CD1c-positive myeloid dendritic cell (primary cell): ENCODE measurements around the gene RHBDD3.
A peak's percentile ranks its signal among the peaks of the same experiment; 100 is the strongest.

Experiments used
- DNase-seq: peaks from one replicate; pipeline ENCODE4 v3.0.0-alpha.2; 2016; ENCODE audit errors: extremely low spot score

RHBDD3 gene

DNA sequence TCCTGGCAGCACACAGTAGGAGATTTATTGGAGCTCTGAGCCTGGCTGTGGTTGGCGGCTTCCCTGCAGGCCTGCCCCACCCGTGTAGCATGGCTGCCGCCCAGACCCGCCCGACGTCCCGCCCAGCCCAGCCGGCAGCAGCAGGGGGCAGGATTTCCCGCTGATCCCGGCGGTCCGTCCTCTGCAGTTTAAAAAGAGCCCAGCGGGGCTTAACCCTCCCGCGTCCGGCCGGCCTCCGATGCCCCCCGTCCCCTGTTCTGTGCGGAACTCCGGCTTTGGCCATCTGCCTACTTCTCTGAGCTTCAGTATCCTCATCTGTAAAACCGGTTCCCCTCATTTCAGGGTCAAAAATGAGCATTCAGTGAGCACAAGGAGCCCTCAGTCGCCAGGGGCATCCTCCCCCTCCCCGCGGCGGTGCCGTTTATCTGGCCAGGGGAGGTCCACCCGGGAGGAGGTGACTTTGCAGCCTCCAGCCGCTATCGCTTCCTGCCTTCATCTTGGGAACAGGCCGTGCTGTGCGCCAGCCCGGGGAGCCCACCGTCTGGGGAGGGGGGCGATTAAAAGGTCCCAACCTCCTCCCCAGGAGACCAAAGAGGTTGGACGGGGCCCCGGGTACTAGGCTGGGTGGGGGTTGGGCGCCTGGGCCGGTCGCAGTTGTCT, 38.5 kb upstream of the RHBDD3 start, which contains the start of gene GAS2L1:
GAS2L1 (plus strand) TSS at position 476 of the 660 bp plus-strand sequence. CDS start 1,456 bp downstream, outside the sequence.
- DNase-seq: peak; percentile 72

GRCh38 chr22:29305836-29306174, 38.0 kb upstream of the RHBDD3 start:
- no peak for DNase-seq

DNA sequence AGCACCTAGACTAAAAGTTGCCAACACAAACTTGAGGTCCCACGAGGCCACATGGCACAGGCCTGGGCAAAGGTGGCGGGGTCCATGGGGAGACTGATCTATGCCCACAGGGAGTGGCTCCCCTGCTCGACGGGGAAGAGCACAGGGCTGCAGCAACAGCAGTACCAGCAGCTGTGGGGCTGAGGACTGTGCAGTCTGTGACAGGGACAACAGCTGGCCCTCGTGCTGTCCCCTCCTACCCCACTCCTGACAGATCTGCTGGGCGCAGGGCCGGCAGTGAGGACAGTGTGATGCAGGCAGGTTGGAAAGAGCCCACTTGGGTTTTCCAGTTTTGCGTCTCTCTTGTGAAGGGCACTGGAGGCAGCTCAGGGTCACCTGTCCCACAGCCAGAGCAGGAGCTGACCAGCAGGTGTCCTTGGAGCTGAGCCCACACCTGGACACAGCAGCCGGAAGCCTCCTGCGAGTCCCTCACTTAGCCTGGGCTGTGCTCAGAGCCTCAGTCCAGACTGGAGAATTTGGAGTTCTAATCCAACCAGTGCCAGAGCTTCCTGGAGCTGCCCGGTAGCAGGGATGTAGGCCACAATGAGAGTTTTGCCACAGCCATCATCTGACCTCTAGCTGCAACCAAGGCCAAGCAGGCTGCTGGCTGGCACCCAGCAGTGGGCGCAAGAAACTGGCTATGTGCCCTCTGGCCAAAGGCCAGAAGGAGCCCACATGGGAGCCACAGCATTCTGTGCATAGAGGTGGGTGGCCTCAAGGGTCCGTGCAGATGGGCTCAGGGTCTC, 35.1 kb upstream of the RHBDD3 start:
- DNase-seq: no peak

GRCh38 chr22:29302402-29302680, 34.6 kb upstream of the RHBDD3 start:
- no peak for DNase-seq

- no peak for DNase-seq
Observed at GRCh38 chr22:29301716-29302401, 34.1 kb upstream of the RHBDD3 start.

- DNase-seq: no peak
Observed at GRCh38 chr22:29300807-29301601, 33.2 kb upstream of the RHBDD3 start.

- DNase-seq: no peak
Observed at GRCh38 chr22:29300467-29300806, 32.7 kb upstream of the RHBDD3 start.

- DNase-seq: no peak
Observed at GRCh38 chr22:29299136-29299900, 31.5 kb upstream of the RHBDD3 start.

- DNase-seq: no peak
Observed at GRCh38 chr22:29298641-29299040, 30.9 kb upstream of the RHBDD3 start.

- DNase-seq: no peak
Observed at GRCh38 chr22:29292379-29292778, 24.6 kb upstream of the RHBDD3 start.

GRCh38 chr22:29291215-29291614, 23.4 kb upstream of the RHBDD3 start:
- DNase-seq: no peak

DNA sequence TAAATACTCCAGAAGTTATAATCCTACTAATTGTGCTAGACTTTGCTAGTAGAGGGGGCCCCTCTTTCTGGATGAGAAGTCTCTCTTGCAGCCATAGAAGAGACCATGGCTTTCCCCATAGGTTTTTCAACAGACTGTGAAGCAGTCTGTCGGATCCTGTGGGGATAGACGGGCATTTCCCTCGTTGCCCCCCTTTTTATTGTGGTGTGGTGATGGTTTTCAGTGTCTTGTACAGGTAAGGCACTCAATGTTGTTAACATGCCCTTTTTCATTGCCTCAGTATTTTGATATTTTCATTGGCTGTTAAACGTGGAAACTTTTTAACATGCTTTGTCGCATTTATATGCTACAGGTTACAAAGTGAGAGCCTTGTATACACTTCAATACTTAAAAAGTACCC, 22.3 kb upstream of the RHBDD3 start:
- DNase-seq: no peak

DNA sequence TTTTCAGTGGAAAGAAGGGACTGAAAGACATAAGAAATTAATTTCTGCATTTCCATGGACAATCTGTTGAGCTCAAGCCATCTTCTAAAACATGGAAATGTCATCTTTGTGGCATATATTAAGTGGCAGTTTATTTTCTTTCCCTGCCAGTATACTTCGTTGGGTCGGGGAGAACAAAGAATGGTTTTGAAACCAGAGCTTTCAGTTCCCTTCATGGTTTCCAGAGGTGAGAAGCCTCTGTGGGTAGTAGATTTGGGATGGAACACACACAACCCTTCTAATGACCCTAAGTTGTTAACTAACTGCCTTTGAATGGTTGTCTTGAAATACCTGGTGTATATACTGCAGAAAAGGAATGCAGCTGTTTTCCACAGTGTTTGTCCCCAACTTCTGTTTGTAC, 21.1 kb upstream of the RHBDD3 start:
- no peak for DNase-seq

- DNase-seq: no peak
Observed at GRCh38 chr22:29284196-29284595, 16.4 kb upstream of the RHBDD3 start.

- no peak for DNase-seq
Observed at GRCh38 chr22:29277927-29278326, 10.1 kb upstream of the RHBDD3 start.

GRCh38 chr22:29275819-29276565, 8.2 kb upstream of the RHBDD3 start:
- no peak for DNase-seq

GRCh38 chr22:29275167-29275566, 7.4 kb upstream of the RHBDD3 start:
- no peak for DNase-seq

DNA sequence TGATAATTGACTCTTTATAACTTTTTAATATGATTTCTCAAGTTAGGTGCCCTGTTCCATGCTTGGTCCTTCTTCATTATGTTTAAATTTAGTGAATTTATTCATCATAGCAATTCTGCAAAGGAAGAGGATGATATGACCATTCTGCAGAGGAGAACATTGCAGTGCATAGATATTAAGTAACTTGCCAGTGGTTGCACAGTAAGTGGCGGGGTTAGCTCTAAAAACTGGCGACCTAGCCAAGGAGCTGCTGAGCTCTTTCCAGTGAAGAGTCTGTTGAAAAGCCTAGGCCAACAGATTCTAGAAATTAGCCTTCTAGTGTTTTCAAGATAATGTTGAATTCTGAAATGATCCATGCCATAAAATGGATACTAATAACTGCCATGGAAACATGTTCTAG, 4.8 kb upstream of the RHBDD3 start:
- DNase-seq: no peak

GRCh38 chr22:29270475-29271271, 2.9 kb upstream of the RHBDD3 start:
- DNase-seq: peak; percentile 21
